ENCODE data around the gene TIMM22.
"Not testable (repeated sequence)": the region's sequence is repeated elsewhere in the genome, so short reads cannot be mapped to it uniquely, and the experiment has no call there.

DNA sequence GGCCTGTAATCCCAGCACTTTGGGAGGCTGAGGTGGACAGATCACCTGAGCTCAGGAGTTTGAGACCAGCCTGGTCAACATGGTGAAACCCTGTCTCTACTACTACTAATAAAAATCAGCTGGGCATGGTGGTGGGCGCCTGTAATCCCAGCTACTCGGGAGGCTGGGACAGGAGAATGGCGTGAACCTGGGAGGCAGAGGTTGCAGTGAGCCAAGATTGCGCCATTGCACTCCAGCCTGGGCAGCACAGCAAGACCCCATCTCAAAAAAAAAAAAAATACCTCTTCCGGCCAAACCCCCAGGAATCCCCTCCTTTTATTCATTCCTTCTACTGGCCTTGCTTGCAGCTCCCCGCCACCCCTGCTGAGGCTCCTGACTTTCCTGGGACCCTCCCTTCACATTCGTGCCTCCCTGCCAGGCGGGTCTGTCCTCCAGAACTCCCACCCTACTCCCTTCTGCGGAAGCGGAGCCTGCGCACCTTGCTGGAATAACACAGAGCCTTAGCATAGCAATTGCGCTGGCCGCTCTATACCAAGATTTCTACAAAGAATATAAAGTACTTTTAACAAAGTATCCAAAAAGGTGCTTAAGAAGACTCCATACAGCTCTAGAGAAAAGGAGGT, 47.6 kb downstream of the TIMM22 start:
- TF ChIP-seq CTCF (conservative IDR thresholded peaks at IDR 0.05); EZH2 (IDR thresholded peaks at IDR 0.05; ENCODE audit: low read depth): not testable (repeated sequence)

Measured in PC-9 (cell line).